Neural cell (in vitro differentiated cells): ENCODE measurements around the gene MRPL11.

Source experiments
- CTCF ChIP-seq: fragments of 450-650 bp; IDR thresholded peaks from 2 replicates; pipeline ENCODE4 v1.5.1; 2014; ENCODE audit warnings: antibody characterized with exemption, mild to moderate bottlenecking, moderate library complexity; ENCODE audit not compliant: poor library complexity, severe bottlenecking
- EP300 ChIP-seq: fragments of 450-650 bp; conservative IDR thresholded peaks from 2 replicates; pipeline ENCODE4 v1.6.1; 2014; ENCODE audit warnings: antibody characterized with exemption, mild to moderate bottlenecking, moderate library complexity; ENCODE audit not compliant: poor library complexity, severe bottlenecking
- EZH2 ChIP-seq: fragments of 200-600, 300-800 bp; shearing (Covaris generic), sonication (generic); IDR thresholded peaks from 2 replicates; pipeline ENCODE4 v1.6.1; 2014; ENCODE audit warnings: antibody characterized with exemption, low read length, borderline replicate concordance, mild to moderate bottlenecking; ENCODE audit not compliant: insufficient read depth, poor library complexity, severe bottlenecking
- MXI1 ChIP-seq: fragments of 450-650 bp; conservative IDR thresholded peaks from 2 replicates; pipeline ENCODE4 v1.6.1; 2014; ENCODE audit warnings: antibody characterized with exemption, mild to moderate bottlenecking; ENCODE audit not compliant: poor library complexity, severe bottlenecking
- POLR2AphosphoS5 ChIP-seq: IDR thresholded peaks from 2 replicates; pipeline ENCODE4 v1.6.1; 2012
- RAD21 ChIP-seq: fragments of 450-650 bp; conservative IDR thresholded peaks from 2 replicates; pipeline ENCODE4 v1.6.1; 2014; ENCODE audit warnings: antibody characterized with exemption, mild to moderate bottlenecking, moderate library complexity
- REST ChIP-seq: IDR thresholded peaks from 2 replicates; pipeline ENCODE4 v1.6.1; 2012; ENCODE audit warnings: borderline replicate concordance
- SMC3 ChIP-seq: fragments of 450-650 bp; conservative IDR thresholded peaks from 2 replicates; pipeline ENCODE4 v1.6.1; 2014; ENCODE audit warnings: antibody characterized with exemption, mild to moderate bottlenecking, moderate library complexity; ENCODE audit not compliant: poor library complexity
- TAF1 ChIP-seq: IDR thresholded peaks from 2 replicates; pipeline ENCODE4 v1.6.1; 2012; ENCODE audit warnings: low read depth

- TF ChIP-seq CTCF (no peak), REST (no peak), TAF1 (no peak), EP300 (no peak), POLR2AphosphoS5 (no peak), EZH2 (no peak), RAD21 (no peak), MXI1 (no peak), SMC3 (no peak)
Observed at GRCh38 chr11:66459138-66459778, 20.6 kb upstream of the MRPL11 start.
